ENCODE data around the gene SHTN1. TPM values are rescaled to one million over a fixed set of nuclear protein-coding genes. Genes with fewer than 3 reads are reported as not detected.

Gene SHTN1
- total and polyA plus RNA-seq, 2 donors from 2014 or later, result 14.0 to 44.2 TPM

- H3K4me1 ChIP-seq (ENCODE audit: control insufficient read depth in 2 of 3, insufficient read depth in 2 of 3, low read depth in 1 of 3, low read length in 3 of 3), result no peaks in the 10 kb centered on the region
- no peaks in the 10 kb centered on the region for H3K36me3 ChIP-seq (ENCODE audit: control insufficient read depth in 2 of 3, insufficient read depth in 3 of 3, low read length in 3 of 3)
- H3K4me3 ChIP-seq (ENCODE audit: low read length in 3 of 3), result no peak overlapping the region
- H3K9me3 ChIP-seq (ENCODE audit: control insufficient read depth in 2 of 3, insufficient read depth in 1 of 3, low read length in 3 of 3), result no peaks in the 10 kb centered on the region
- no peak overlapping the region for H3K9ac ChIP-seq (ENCODE audit: low read length in 3 of 3)
- DNase-seq, result no peak
- no peak overlapping the region for H3K27ac ChIP-seq (ENCODE audit: low read depth in 2 of 2, low read length in 2 of 2)
- TF ChIP-seq CTCF (IDR thresholded peaks at IDR 0.05; ENCODE audit: borderline replicate concordance, extremely low read depth, insufficient read depth), result no peak
- no peak for FAIRE-seq
- no peaks in the 10 kb centered on the region for H3K27me3 ChIP-seq (ENCODE audit: control insufficient read depth, insufficient read depth, low read length)
- intact Hi-C loops (cut with DNase I), result no loop called here
Measured at GRCh38 chr10:116980041-116980440, 24.9 kb downstream of the SHTN1 start.

- Histone ChIP-seq H3K36me3 (ENCODE audit: control insufficient read depth in 2 of 3, insufficient read depth in 3 of 3, low read length in 3 of 3) (no peaks in the 10 kb centered on the region), H3K27me3 (ENCODE audit: control insufficient read depth, insufficient read depth, low read length) (no peaks in the 10 kb centered on the region), H3K9me3 (ENCODE audit: control insufficient read depth in 2 of 3, insufficient read depth in 1 of 3, low read length in 3 of 3) (no peaks in the 10 kb centered on the region), H3K4me1 (ENCODE audit: control insufficient read depth in 2 of 3, insufficient read depth in 2 of 3, low read depth in 1 of 3, low read length in 3 of 3) (no peaks in the 10 kb centered on the region), H3K4me3 (ENCODE audit: low read length in 3 of 3) (no peak overlapping the region), H3K27ac (ENCODE audit: low read depth in 2 of 2, low read length in 2 of 2) (no peak overlapping the region), H3K9ac (ENCODE audit: low read length in 3 of 3) (no peak overlapping the region)
- intact Hi-C loops (cut with DNase I), result no loop called here
- FAIRE-seq, result no peak
- TF ChIP-seq CTCF (IDR thresholded peaks at IDR 0.05; ENCODE audit: borderline replicate concordance, extremely low read depth, insufficient read depth), result no peak
- no peak for DNase-seq
Measured at GRCh38 chr10:116978901-116979300, 26.1 kb downstream of the SHTN1 start.

- Histone ChIP-seq H3K4me1 (ENCODE audit: control insufficient read depth in 2 of 3, insufficient read depth in 2 of 3, low read depth in 1 of 3, low read length in 3 of 3) (no peaks in the 10 kb centered on the region), H3K36me3 (ENCODE audit: control insufficient read depth in 2 of 3, insufficient read depth in 3 of 3, low read length in 3 of 3) (no peaks in the 10 kb centered on the region), H3K27ac (ENCODE audit: low read depth in 2 of 2, low read length in 2 of 2) (no peak overlapping the region), H3K9ac (ENCODE audit: low read length in 3 of 3) (no peak overlapping the region), H3K27me3 (ENCODE audit: control insufficient read depth, insufficient read depth, low read length) (no peaks in the 10 kb centered on the region), H3K4me3 (ENCODE audit: low read length in 3 of 3) (no peak overlapping the region), H3K9me3 (ENCODE audit: control insufficient read depth in 2 of 3, insufficient read depth in 1 of 3, low read length in 3 of 3) (no peaks in the 10 kb centered on the region)
- intact Hi-C loops (cut with DNase I), result no loop called here
- TF ChIP-seq CTCF (IDR thresholded peaks at IDR 0.05; ENCODE audit: borderline replicate concordance, extremely low read depth, insufficient read depth), result no peak
- DNase-seq (peak in 1 of 5 donors; percentile 4), FAIRE-seq (no peak)
Measured at GRCh38 chr10:116974456-116975005, 30.5 kb downstream of the SHTN1 start.

- H3K4me1 ChIP-seq (ENCODE audit: control insufficient read depth in 2 of 3, insufficient read depth in 2 of 3, low read depth in 1 of 3, low read length in 3 of 3), result no peaks in the 10 kb centered on the region
- H3K4me3 ChIP-seq (ENCODE audit: low read length in 3 of 3), result no peak overlapping the region
- H3K27me3 ChIP-seq (ENCODE audit: control insufficient read depth, insufficient read depth, low read length), result no peaks in the 10 kb centered on the region
- FAIRE-seq (no peak), DNase-seq (no peak)
- intact Hi-C loops (cut with DNase I), result no loop called here
- H3K9me3 ChIP-seq (ENCODE audit: control insufficient read depth in 2 of 3, insufficient read depth in 1 of 3, low read length in 3 of 3), result no peaks in the 10 kb centered on the region
- no peaks in the 10 kb centered on the region for H3K36me3 ChIP-seq (ENCODE audit: control insufficient read depth in 2 of 3, insufficient read depth in 3 of 3, low read length in 3 of 3)
- no peak overlapping the region for H3K27ac ChIP-seq (ENCODE audit: low read depth in 2 of 2, low read length in 2 of 2)
- no peak overlapping the region for H3K9ac ChIP-seq (ENCODE audit: low read length in 3 of 3)
- no peak for TF ChIP-seq CTCF (IDR thresholded peaks at IDR 0.05; ENCODE audit: borderline replicate concordance, extremely low read depth, insufficient read depth)
Measured at GRCh38 chr10:116973946-116974455, 31.0 kb downstream of the SHTN1 start.
